Medulla oblongata (tissue), 1 donor: ENCODE results near the gene METTL9.
"Not testable (repeated sequence)": the region's sequence is repeated elsewhere in the genome, so short reads cannot be mapped to it uniquely, and the experiment has no call there.

Experiments
- DNase-seq: peaks from one replicate; pipeline ENCODE4 v3.0.0-alpha.2; 2015; ENCODE audit errors: extremely low spot score

Gene METTL9

GRCh38 chr16:21637032-21637968 is 37.9 kb downstream of the METTL9 start:
- DNase-seq, result no peak

GRCh38 chr16:21638573-21638975 is 39.2 kb downstream of the METTL9 start:
- no peak for DNase-seq

GRCh38 chr16:21639493-21639892 is 40.1 kb downstream of the METTL9 start:
- DNase-seq, result no peak

GRCh38 chr16:21641916-21642315 is 42.5 kb downstream of the METTL9 start:
- DNase-seq, result no peak

GRCh38 chr16:21642861-21643260 is 43.5 kb downstream of the METTL9 start:
- DNase-seq, result no peak

- no peak for DNase-seq
Observed at GRCh38 chr16:21643785-21644184, 44.4 kb downstream of the METTL9 start.

- no peak for DNase-seq
Observed at GRCh38 chr16:21644674-21645073, 45.3 kb downstream of the METTL9 start.

GRCh38 chr16:21645261-21645721 is 45.9 kb downstream of the METTL9 start:
- DNase-seq, result peak; percentile 73

- DNase-seq, result no peak
Observed at GRCh38 chr16:21646091-21646490, 46.7 kb downstream of the METTL9 start.

- no peak for DNase-seq
Observed at GRCh38 chr16:21646721-21647561, 47.6 kb downstream of the METTL9 start.

- DNase-seq, result no peak
Observed at GRCh38 chr16:21647562-21648164, 48.3 kb downstream of the METTL9 start.

GRCh38 chr16:21649826-21650406 is 50.5 kb downstream of the METTL9 start:
- DNase-seq, result not testable (repeated sequence)

GRCh38 chr16:21650521-21650920 is 51.1 kb downstream of the METTL9 start:
- DNase-seq, result peak; percentile 78

GRCh38 chr16:21651515-21651914 is 52.1 kb downstream of the METTL9 start:
- no peak for DNase-seq

GRCh38 chr16:21652453-21652852 is 53.1 kb downstream of the METTL9 start, which contains the start of gene IGSF6:
TSS of gene IGSF6 (minus strand) at chr16:21652608. CDS start at chr16:21652598, 10 bp downstream.
- no peak for DNase-seq

- no peak for DNase-seq
Observed at GRCh38 chr16:21653571-21653970, 54.2 kb downstream of the METTL9 start.

GRCh38 chr16:21654466-21654865 is 55.1 kb downstream of the METTL9 start:
- DNase-seq, result no peak

GRCh38 chr16:21654881-21655280 is 55.5 kb downstream of the METTL9 start:
- DNase-seq, result no peak

- peak; percentile 85 for DNase-seq
Observed at GRCh38 chr16:21656795-21657768, 57.7 kb downstream of the METTL9 start.

GRCh38 chr16:21659124-21659523 is 59.7 kb downstream of the METTL9 start:
- DNase-seq, result peak; percentile 50
